Endothelial cell of umbilical vein (primary cell): ENCODE data around the gene AHI1. TPM values are rescaled to one million over a fixed set of nuclear protein-coding genes. Genes with fewer than 3 reads are reported as not detected.
"Not testable (repeated sequence)": the region's sequence is repeated elsewhere in the genome, so short reads cannot be mapped to it uniquely, and the experiment has no call there.

ENCODE experiments used
- BruUV-seq: library from RNA; stranded (reverse); fragments of 400-500 nt; replicated peaks from 2 replicates; lab custom pipeline; 2021; lab: Mats Ljungman, UMichigan
- CTCF ChIA-PET: fragments of 300-600, 350-600 bp; sonication (Branson Sonifier 250); formaldehyde crosslinking; loops from one replicate; lab custom pipeline; 2021; ENCODE audit warnings: antibody characterized with exemption, inconsistent platforms; lab: Charles Lee
- POLR2A ChIA-PET: fragments of 300-600, 350-600 bp; sonication (Branson Sonifier 250); formaldehyde crosslinking; loops from one replicate; lab custom pipeline; 2021; ENCODE audit warnings: antibody characterized with exemption, inconsistent platforms; lab: Charles Lee
- DNase-seq: peaks from one replicate; pipeline ENCODE4 v3.0.0-alpha.2; 2011; ENCODE audit warnings: low read depth, low spot score
- FAIRE-seq: peaks from 2 replicates; lab custom pipeline; 2011; peaks lifted over from hg19 to GRCh38; lab: Jason Lieb, UNC
- H2AFZ ChIP-seq: 2 replicates; pipeline ENCODE4 v1.6.0; 2012; ENCODE audit warnings: low read depth, low read length, control low read depth, inconsistent platforms
- H3K27ac ChIP-seq: 2 replicates; pipeline ENCODE4 v1.5.1; 2011; ENCODE audit warnings: low read depth, mild to moderate bottlenecking, control low read depth, low read length, moderate library complexity; ENCODE audit not compliant: insufficient read depth
- H3K27me3 ChIP-seq, 2 experiments: 2 replicates each; pipeline versions ENCODE4 v1.6.0 to v1.6.1; 2011; ENCODE audit warnings: low read length in 2 of 2, mixed read lengths in 1 of 2; ENCODE audit not compliant: control insufficient read depth in 2 of 2, insufficient read depth in 2 of 2
- H3K36me3 ChIP-seq, 2 experiments: 2 replicates in 1 of 2; 3 replicates in 1 of 2; pipeline ENCODE4 v1.5.1; 2011; ENCODE audit warnings: low read length in 2 of 2, mild to moderate bottlenecking in 1 of 2, moderate library complexity in 1 of 2; ENCODE audit not compliant: control insufficient read depth in 2 of 2, insufficient read depth in 2 of 2; ENCODE audit errors: extremely low read depth in 1 of 2
- H3K4me1 ChIP-seq: 3 replicates; pipeline ENCODE4 v1.5.1; 2011; ENCODE audit warnings: mild to moderate bottlenecking, low read length; ENCODE audit not compliant: control insufficient read depth, insufficient read depth; ENCODE audit errors: extremely low read depth
- H3K4me2 ChIP-seq: 2 replicates; pipeline ENCODE4 v1.6.1; 2011; ENCODE audit warnings: low read length, control low read depth, mixed read lengths; ENCODE audit not compliant: insufficient read depth
- H3K4me3 ChIP-seq, 3 experiments: fragments of 200-600 bp in 1 of 3; sonication (generic), shearing (Covaris generic) in 1 of 3; replicated peaks in 1 of 3; 2 replicates each; pipeline ENCODE4 v1.5.1; 2011 to 2016; ENCODE audit warnings: control low read depth in 3 of 3, low read length in 3 of 3, mild to moderate bottlenecking in 2 of 3, inconsistent platforms in 1 of 3, low read depth in 1 of 3, moderate library complexity in 1 of 3; ENCODE audit not compliant: insufficient read depth in 1 of 3
- H3K79me2 ChIP-seq: 2 replicates; pipeline ENCODE4 v1.6.0; 2012; ENCODE audit warnings: low read length, inconsistent platforms; ENCODE audit not compliant: control insufficient read depth, insufficient read depth
- H3K9ac ChIP-seq: replicated peaks from 2 replicates; pipeline ENCODE3; 2011; ENCODE audit warnings: low read length, control low read depth; ENCODE audit not compliant: insufficient read depth; ENCODE audit errors: extremely low read depth
- H3K9me1 ChIP-seq: replicated peaks from 3 replicates; pipeline ENCODE4 v1.6.0; 2011; ENCODE audit warnings: mild to moderate bottlenecking, low read length; ENCODE audit not compliant: control insufficient read depth, insufficient read depth; ENCODE audit errors: extremely low read depth
- H3K9me3 ChIP-seq: replicated peaks from 2 replicates; pipeline ENCODE4 v1.5.1; 2012; ENCODE audit warnings: low read length, inconsistent platforms; ENCODE audit not compliant: control insufficient read depth, insufficient read depth
- H4K20me1 ChIP-seq: replicated peaks from 2 replicates; pipeline ENCODE3; 2011; ENCODE audit warnings: mild to moderate bottlenecking, low read length; ENCODE audit not compliant: control insufficient read depth, insufficient read depth; ENCODE audit errors: extremely low read depth
- CTCF ChIP-seq, 2 donors: IDR thresholded peaks; 1 replicate in 1 of 2; 2 replicates in 1 of 2; pipeline ENCODE4 v1.5.1; 2011; ENCODE audit warnings: low read length in 2 of 2, mild to moderate bottlenecking in 2 of 2, moderate library complexity in 2 of 2, control low read depth in 1 of 2, inconsistent platforms in 1 of 2, low read depth in 1 of 2; ENCODE audit not compliant: insufficient read depth in 1 of 2; ENCODE audit errors: extremely low read depth in 1 of 2
- EZH2 ChIP-seq: IDR thresholded peaks from 2 replicates; pipeline ENCODE4 v1.6.1; 2012; ENCODE audit warnings: borderline replicate concordance, low read depth, mild to moderate bottlenecking, moderate library complexity, low read length, inconsistent platforms; ENCODE audit not compliant: severe bottlenecking
- FOS ChIP-seq: IDR thresholded peaks from 2 replicates; pipeline ENCODE4 v1.6.1; 2011; ENCODE audit warnings: mild to moderate bottlenecking, low read length, moderate library complexity, borderline replicate concordance; ENCODE audit not compliant: insufficient read depth
- GATA2 ChIP-seq: IDR thresholded peaks from 2 replicates; pipeline ENCODE4 v1.7.0; 2011; ENCODE audit warnings: low read depth, mild to moderate bottlenecking, moderate library complexity, mixed read lengths, low read length; ENCODE audit not compliant: insufficient read length, insufficient read depth
- JUN ChIP-seq: IDR thresholded peaks from 2 replicates; pipeline ENCODE4 v1.6.1; 2011; ENCODE audit warnings: borderline replicate concordance, low read depth; ENCODE audit not compliant: insufficient read length, insufficient read depth
- MYC ChIP-seq: IDR thresholded peaks from one replicate; pipeline ENCODE4 v1.6.1; 2011; ENCODE audit warnings: mild to moderate bottlenecking, low read depth, low read length
- POLR2A ChIP-seq: IDR thresholded peaks from 2 replicates; pipeline ENCODE4 v1.6.1; 2012; ENCODE audit warnings: low read depth, mild to moderate bottlenecking, control low read depth, low read length
- POLR2AphosphoS5 ChIP-seq: IDR thresholded peaks from 2 replicates; pipeline ENCODE4 v1.6.1; 2012; ENCODE audit warnings: low read depth, mild to moderate bottlenecking, control low read depth, low read length, moderate library complexity; ENCODE audit not compliant: insufficient read depth
- dilution Hi-C: fragments of 300-500 bp; cut with MboI; formaldehyde crosslinking; loops from one replicate; pipeline ENCODE4 v1.15.0; 2019; ENCODE audit warnings: low sequenced_read_pairs; ENCODE audit not compliant: extremely low pct_ligation_motif_present
- intact Hi-C: fragments of 100-400 bp; cut with micrococcal nuclease; formaldehyde crosslinking; loops from one replicate; pipeline ENCODE4 v1.10.0; 2022
- polyA plus RNA-seq, 4 experiments: library from polyadenylated mRNA; depleted of rRNA in 3 of 4; stranded (reverse) in 3 of 4; unstranded in 1 of 4; fragments of >200 nt; gene quantifications; 2 replicates each; pipeline versions ENCODE4 v1.2.1 to v1.2.3, GENCODE V29; 2011 to 2012; ENCODE audit warnings: missing spikeins in 1 of 4
- total RNA-seq: library from RNA; stranded (reverse); gene quantifications from 2 replicates; pipeline ENCODE4 v1.2.3, GENCODE V29; 2021
- TF ChIP-seq, protein P1 (sequence below): IDR thresholded peaks from 2 replicates; pipeline ENCODE4 v1.6.1; 2011; ENCODE audit not compliant: insufficient read depth, insufficient read length

AHI1 gene
- total and polyA plus RNA-seq, 2 donors (not counting 3 experiments of a cell fraction or from before 2014, with no cell fraction given): 5.1 to 20.7 TPM

GRCh38 chr6:135246412-135247012 is 251.0 kb downstream of the AHI1 start:
- intact Hi-C loops, POLR2A ChIA-PET: not testable (repeated sequence)

GRCh38 chr6:135244805-135245204 is 252.7 kb downstream of the AHI1 start:
- dilution Hi-C loops (no loop called here), intact Hi-C loops (no loop called here)
- no peak overlapping the region for H2AFZ ChIP-seq
- ChIA-PET POLR2A (no interaction called here), CTCF (no interaction called here)
- no peak for TF ChIP-seq MYC
- TF ChIP-seq POLR2AphosphoS5: no peak
- no peak for TF ChIP-seq GATA2
- no peak for TF ChIP-seq EZH2
- TF ChIP-seq JUN: no peak
- TF ChIP-seq, protein P1, sequence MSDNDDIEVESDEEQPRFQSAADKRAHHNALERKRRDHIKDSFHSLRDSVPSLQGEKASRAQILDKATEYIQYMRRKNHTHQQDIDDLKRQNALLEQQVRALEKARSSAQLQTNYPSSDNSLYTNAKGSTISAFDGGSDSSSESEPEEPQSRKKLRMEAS: no peak
- no peak for TF ChIP-seq POLR2A
- TF ChIP-seq FOS: no peak
- no peak for TF ChIP-seq CTCF (IDR thresholded peaks at IDR 0.05; ENCODE audit: extremely low read depth in 1 of 2, insufficient read depth in 1 of 2, low read depth in 1 of 2, low read length in 2 of 2)
- DNase-seq (no peak), FAIRE-seq (no peak)
- no peak overlapping the region for H3K4me2 ChIP-seq
- H3K27ac ChIP-seq: no peak overlapping the region
- H3K4me1 ChIP-seq: no peaks in the 10 kb centered on the region
- no peak overlapping the region for H3K4me3 ChIP-seq
- H3K9me3 ChIP-seq: no peaks in the 10 kb centered on the region
- no peaks in the 10 kb centered on the region for H3K27me3 ChIP-seq
- no TSS peak for BruUV-seq
- no peaks in the 10 kb centered on the region for H3K36me3 ChIP-seq
- H4K20me1 ChIP-seq: no peaks in the 10 kb centered on the region
- no peaks in the 10 kb centered on the region for H3K79me2 ChIP-seq
- no peak overlapping the region for H3K9ac ChIP-seq
- no peaks in the 10 kb centered on the region for H3K9me1 ChIP-seq

More at GRCh38 chr6:135246412-135247012, 251.0 kb downstream of the AHI1 start:
- H3K79me2 ChIP-seq, H3K9me3 ChIP-seq, BruUV-seq, H3K9ac ChIP-seq, DNase-seq, H2AFZ ChIP-seq, H3K36me3 ChIP-seq, H3K4me3 ChIP-seq, H3K9me1 ChIP-seq, dilution Hi-C loops, H3K4me1 ChIP-seq, H3K27ac ChIP-seq, H3K27me3 ChIP-seq, H4K20me1 ChIP-seq, CTCF ChIA-PET, FAIRE-seq, H3K4me2 ChIP-seq: not testable (repeated sequence)
